Suppressor macrophage treated with lipopolysaccharide for 1 hour (primary cell): Measurements from ENCODE around the gene AP1S3.

Experiments
- DNase-seq, 3 donors: peaks; one replicate each; pipeline ENCODE4 v3.0.0-alpha.2; 2020 to 2022

AP1S3 gene

GRCh38 chr2:223712642-223713041, 124.7 kb downstream of the AP1S3 start:
- no peak for DNase-seq

DNA sequence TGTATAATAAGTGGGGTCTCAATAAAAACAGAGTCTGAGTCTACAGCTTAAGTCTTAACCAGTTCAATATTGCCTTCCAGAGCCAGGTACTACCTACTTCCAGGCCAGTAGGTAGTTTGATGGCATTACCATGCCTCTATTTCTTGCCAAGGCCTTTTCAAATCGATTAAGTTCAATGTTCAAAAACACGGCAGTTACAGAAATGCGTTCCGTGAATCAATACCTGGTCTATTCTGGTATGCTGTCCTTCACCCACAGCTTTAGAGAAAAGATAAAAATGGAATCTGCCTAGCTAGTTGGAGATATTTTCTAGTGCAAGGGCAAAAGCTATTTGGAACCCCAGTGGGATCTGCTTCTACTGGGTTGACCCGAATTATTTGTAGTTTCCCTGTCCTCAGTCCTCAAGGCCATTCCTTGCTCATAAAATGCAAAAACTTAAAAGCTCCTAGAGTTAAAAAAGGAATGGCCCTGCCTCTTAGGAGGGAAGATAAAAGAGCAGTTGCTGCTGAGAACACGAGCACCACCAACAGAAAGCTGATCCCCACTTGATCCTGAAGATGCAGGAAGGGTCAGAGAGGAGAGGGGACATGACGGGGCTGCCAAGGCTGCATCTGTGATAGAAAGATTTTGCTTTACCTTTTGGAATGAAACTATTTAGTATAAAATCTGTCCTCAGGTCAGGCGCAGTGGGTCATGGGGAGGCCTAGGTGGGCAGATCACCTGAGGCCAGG, 125.6 kb downstream of the AP1S3 start:
- DNase-seq: no peak
